Astrocyte of the cerebellum (primary cell): ENCODE data around the gene SLC35F3.
A peak's percentile ranks its signal among the peaks of the same experiment; 100 is the strongest.
"Not testable (repeated sequence)": the region's sequence is repeated elsewhere in the genome, so short reads cannot be mapped to it uniquely, and the experiment has no call there.

ENCODE experiments used
- DNase-seq: peaks from one replicate; pipeline ENCODE4 v3.0.0-alpha.2; 2011; ENCODE audit warnings: low read depth
- H3K4me3 ChIP-seq: 2 replicates; pipeline ENCODE4 v1.5.1; 2011; ENCODE audit warnings: mild to moderate bottlenecking, low read depth, low read length, moderate library complexity
- CTCF ChIP-seq: IDR thresholded peaks from 2 replicates; pipeline ENCODE4 v1.5.1; 2012; ENCODE audit warnings: low read length, low read depth, moderate library complexity, mild to moderate bottlenecking; ENCODE audit errors: missing control alignments
- in situ Hi-C: cut with HindIII; loops from 2 replicates; pipeline ENCODE4 v1.10.0; 2017; ENCODE audit warnings: low sequenced_read_pairs

SLC35F3 gene

GRCh38 chr1:234175363-234175762 lies 270.9 kb downstream of the SLC35F3 start:
- DNase-seq: no peak
- no peak for TF ChIP-seq CTCF
- in situ Hi-C loops: no loop called here

DNA sequence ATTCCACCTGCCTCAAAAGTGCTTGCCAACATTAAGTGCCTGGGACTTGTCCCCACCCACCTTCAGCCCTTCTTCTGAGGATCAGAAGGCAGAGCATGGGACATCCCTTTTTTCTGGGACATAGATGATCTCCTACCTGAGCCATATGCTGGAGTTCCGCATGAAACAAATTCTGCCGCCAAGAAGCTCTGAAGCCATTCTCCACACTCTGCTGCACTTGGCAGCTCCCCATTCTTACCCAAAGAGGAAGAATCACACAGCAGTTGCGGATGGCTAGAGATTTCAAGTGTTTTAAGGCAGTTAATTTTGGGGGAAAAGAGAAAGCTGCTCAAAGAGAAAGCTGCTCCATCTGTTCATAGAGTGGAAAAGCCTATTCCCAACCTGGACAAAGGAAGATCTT lies 271.5 kb downstream of the SLC35F3 start:
- no peak for TF ChIP-seq CTCF
- DNase-seq: no peak
- no peak overlapping the region for H3K4me3 ChIP-seq
- in situ Hi-C loops: no loop called here

More at GRCh38 chr1:234175363-234175762, 270.9 kb downstream of the SLC35F3 start:
- no peak overlapping the region for H3K4me3 ChIP-seq

- DNase-seq: peak; percentile 19
- H3K4me3 ChIP-seq, in situ Hi-C loops: not testable (repeated sequence)
Measured at GRCh38 chr1:234176847-234177246, 272.4 kb downstream of the SLC35F3 start.

- DNase-seq: no peak
- TF ChIP-seq CTCF: no peak
- no peak overlapping the region for H3K4me3 ChIP-seq
- in situ Hi-C loops: no loop called here
Measured at GRCh38 chr1:234185438-234185837, 281.0 kb downstream of the SLC35F3 start.

GRCh38 chr1:234186037-234186688 lies 281.7 kb downstream of the SLC35F3 start:
- no peak for TF ChIP-seq CTCF
- peak; percentile 91 for DNase-seq
- in situ Hi-C loops: no loop called here
- H3K4me3 ChIP-seq: no peak overlapping the region

- no peak for DNase-seq
- in situ Hi-C loops: no loop called here
- no peak overlapping the region for H3K4me3 ChIP-seq
- peak; percentile 9 for TF ChIP-seq CTCF
Measured at GRCh38 chr1:234188454-234188792, 283.9 kb downstream of the SLC35F3 start.

DNA sequence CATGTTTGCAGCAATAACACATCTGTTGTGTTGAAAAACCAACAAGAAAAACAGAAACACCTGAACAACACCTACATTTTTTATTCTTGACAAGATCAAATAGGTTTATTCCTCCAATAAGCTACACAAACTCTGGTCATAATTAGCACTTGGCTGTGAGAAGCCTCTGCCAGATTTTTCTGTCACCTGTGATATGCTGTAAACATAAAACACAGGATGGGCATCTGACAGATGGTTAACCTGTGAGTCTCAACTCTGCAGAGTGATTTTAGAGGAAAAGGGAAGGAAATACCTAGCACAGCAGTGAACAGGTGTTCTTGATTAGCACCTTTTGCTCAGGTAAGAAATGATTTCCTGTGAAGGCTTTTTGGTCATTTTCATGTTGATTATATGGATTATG lies 293.4 kb downstream of the SLC35F3 start:
- no peak for TF ChIP-seq CTCF
- in situ Hi-C loops: no loop called here
- DNase-seq: no peak
- no peak overlapping the region for H3K4me3 ChIP-seq
